CD4-positive, alpha-beta T cell (primary cell): ENCODE results near the gene STX16. TPM values are rescaled to one million over a fixed set of nuclear protein-coding genes. Genes with fewer than 3 reads are reported as not detected.

Experiments
- ATAC-seq: fragments of 200-7000 bp; cut with Tn5 transposase; one replicate; pipeline ENCODE4 v1.10.0; 2022; ENCODE audit warnings: mild to moderate bottlenecking; ENCODE audit not compliant: poor library complexity
- CTCF ChIA-PET: fragments of 350-600 bp; sonication (Branson Sonifier 250); formaldehyde crosslinking; loops from one replicate; lab custom pipeline; 2021; ENCODE audit warnings: antibody characterized with exemption, inconsistent platforms; lab: Charles Lee
- POLR2A ChIA-PET: fragments of 350-600 bp; sonication (Branson Sonifier 250); formaldehyde crosslinking; loops from one replicate; lab custom pipeline; 2021; ENCODE audit warnings: antibody characterized with exemption, inconsistent platforms; lab: Charles Lee
- DNase-seq, 14 experiments: peaks; one replicate each; pipeline ENCODE4 v3.0.0-alpha.2; 2013 to 2020; ENCODE audit warnings: mixed read lengths in 2 of 14
- H3K27ac ChIP-seq, 2 donors: one replicate each; pipeline versions ENCODE4 v1.5.1 to v1.7.0; 2013; ENCODE audit warnings: low read length in 2 of 2, low read depth in 1 of 2, mild to moderate bottlenecking in 1 of 2
- H3K27me3 ChIP-seq, 2 experiments: 1 replicate in 1 of 2; 2 replicates in 1 of 2; pipeline versions ENCODE4 v1.6.1 to v1.7.0; 2013; ENCODE audit warnings: low read length in 2 of 2, control low read depth in 1 of 2, mild to moderate bottlenecking in 1 of 2, moderate library complexity in 1 of 2; ENCODE audit not compliant: insufficient read depth in 2 of 2, control insufficient read depth in 1 of 2
- H3K36me3 ChIP-seq: one replicate; pipeline ENCODE4 v1.6.1; 2013; ENCODE audit warnings: low read length, control low read depth; ENCODE audit not compliant: insufficient read depth
- H3K4me1 ChIP-seq: one replicate; pipeline ENCODE4 v1.6.1; 2013; ENCODE audit warnings: low read length, control low read depth; ENCODE audit not compliant: insufficient read depth
- H3K4me3 ChIP-seq: one replicate; pipeline ENCODE4 v1.5.1; 2013; ENCODE audit warnings: mild to moderate bottlenecking, low read length, moderate library complexity
- H3K9me3 ChIP-seq, 2 experiments: 1 replicate in 1 of 2; 2 replicates in 1 of 2; pipeline versions ENCODE4 v1.6.1 to v1.7.0; 2013; ENCODE audit warnings: low read length in 2 of 2, mild to moderate bottlenecking in 2 of 2, control low read depth in 1 of 2, moderate library complexity in 1 of 2; ENCODE audit not compliant: control insufficient read depth in 1 of 2, insufficient read depth in 1 of 2
- H3K27ac Mint-ChIP-seq: one replicate; pipeline ENCODE4 v1.8.0; 2020; ENCODE audit warnings: mixed read lengths
- H3K27me3 Mint-ChIP-seq: one replicate; pipeline ENCODE4 v1.8.0; 2021; ENCODE audit warnings: mixed read lengths
- H3K36me3 Mint-ChIP-seq: one replicate; pipeline ENCODE4 v1.8.0; 2021; ENCODE audit warnings: low read depth, mixed read lengths
- H3K4me1 Mint-ChIP-seq: one replicate; pipeline ENCODE4 v1.8.0; 2021; ENCODE audit warnings: low read depth, mixed read lengths
- H3K4me3 Mint-ChIP-seq: one replicate; pipeline ENCODE4 v1.8.0; 2020; ENCODE audit warnings: mild to moderate bottlenecking, mixed read lengths
- H3K9me3 Mint-ChIP-seq: one replicate; pipeline ENCODE4 v1.8.0; 2020; ENCODE audit warnings: mixed read lengths
- intact Hi-C, 2 experiments: fragments of 100-400 bp; cut with DNase I in 1 of 2; cut with micrococcal nuclease in 1 of 2; formaldehyde crosslinking; loops; one replicate each; pipeline versions ENCODE4 v1.15.1 to v1.9.0; 2023 to 2025; cut with DNase I, micrococcal nuclease
- total RNA-seq, 174 experiments: library from RNA in 2 of 174; stranded (reverse) in 2 of 174; gene quantifications; one replicate each; pipeline ENCODE4 v1.2.3 and lab custom pipeline; 2021 to 2026
- TF ChIP-seq, protein P1 (sequence below): fragments of 200-600 bp; IDR thresholded peaks from one replicate; pipeline ENCODE4 v1.8.0; 2022; ENCODE audit warnings: antibody characterized with exemption, mild to moderate bottlenecking

Gene STX16
- total RNA-seq, 2 experiments from 2014 or later: 179 to 181 TPM

DNA sequence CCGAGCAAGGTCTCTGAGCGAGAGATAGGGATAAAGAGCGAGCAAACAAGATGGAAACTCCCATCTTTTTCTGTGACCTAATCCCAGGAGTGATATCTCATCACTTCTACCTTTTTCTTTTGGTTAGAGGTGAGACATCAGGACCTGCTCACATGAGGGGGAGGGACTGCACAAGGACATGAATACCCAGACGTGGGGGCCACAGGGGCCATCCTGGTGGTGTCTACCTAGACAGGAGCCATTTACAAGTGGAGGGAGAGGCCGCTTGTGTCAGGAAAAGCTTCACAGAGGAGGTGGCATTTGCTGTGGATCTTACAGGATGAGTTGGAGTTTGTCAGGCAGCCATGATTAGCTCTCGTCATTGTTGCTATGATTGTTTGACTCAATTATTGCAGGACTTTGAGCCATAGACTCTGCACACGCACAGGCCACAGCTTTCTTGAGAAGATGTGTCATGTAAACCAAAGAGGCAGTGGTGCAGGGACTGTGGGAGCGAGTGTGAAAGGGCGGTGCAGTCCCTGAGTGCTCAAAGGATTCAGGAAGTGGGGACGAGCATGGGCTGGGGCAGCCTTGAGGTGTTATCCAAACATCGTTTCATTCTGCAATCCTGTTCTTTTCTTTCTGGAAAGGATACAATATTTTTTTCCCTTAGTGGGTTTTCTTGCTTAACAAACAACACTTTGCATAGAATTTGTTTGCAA is 49.2 kb downstream of the STX16 start:
- Histone ChIP-seq H3K27me3 (no peaks in the 10 kb centered on the region), H3K4me1 (no peaks in the 10 kb centered on the region), H3K36me3 (peaks cover 62% of the 10 kb centered on the region), H3K9me3 (no peaks in the 10 kb centered on the region), H3K27ac (no peak overlapping the region), H3K4me3 (no peak overlapping the region)
- Mint-ChIP-seq H3K27me3 (no peaks in the 10 kb centered on the region), H3K4me1 (no peaks in the 10 kb centered on the region), H3K4me3 (no peak overlapping the region), H3K27ac (no peak overlapping the region), H3K36me3 (peaks cover 53% of the 10 kb centered on the region), H3K9me3 (no peaks in the 10 kb centered on the region)
- DNase-seq (no peak), ATAC-seq (no peak)
- ChIA-PET CTCF (no interaction called here), POLR2A (no interaction called here)
- TF ChIP-seq, protein P1, sequence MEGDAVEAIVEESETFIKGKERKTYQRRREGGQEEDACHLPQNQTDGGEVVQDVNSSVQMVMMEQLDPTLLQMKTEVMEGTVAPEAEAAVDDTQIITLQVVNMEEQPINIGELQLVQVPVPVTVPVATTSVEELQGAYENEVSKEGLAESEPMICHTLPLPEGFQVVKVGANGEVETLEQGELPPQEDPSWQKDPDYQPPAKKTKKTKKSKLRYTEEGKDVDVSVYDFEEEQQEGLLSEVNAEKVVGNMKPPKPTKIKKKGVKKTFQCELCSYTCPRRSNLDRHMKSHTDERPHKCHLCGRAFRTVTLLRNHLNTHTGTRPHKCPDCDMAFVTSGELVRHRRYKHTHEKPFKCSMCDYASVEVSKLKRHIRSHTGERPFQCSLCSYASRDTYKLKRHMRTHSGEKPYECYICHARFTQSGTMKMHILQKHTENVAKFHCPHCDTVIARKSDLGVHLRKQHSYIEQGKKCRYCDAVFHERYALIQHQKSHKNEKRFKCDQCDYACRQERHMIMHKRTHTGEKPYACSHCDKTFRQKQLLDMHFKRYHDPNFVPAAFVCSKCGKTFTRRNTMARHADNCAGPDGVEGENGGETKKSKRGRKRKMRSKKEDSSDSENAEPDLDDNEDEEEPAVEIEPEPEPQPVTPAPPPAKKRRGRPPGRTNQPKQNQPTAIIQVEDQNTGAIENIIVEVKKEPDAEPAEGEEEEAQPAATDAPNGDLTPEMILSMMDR: no peak
- intact Hi-C loops: no loop called here

DNA sequence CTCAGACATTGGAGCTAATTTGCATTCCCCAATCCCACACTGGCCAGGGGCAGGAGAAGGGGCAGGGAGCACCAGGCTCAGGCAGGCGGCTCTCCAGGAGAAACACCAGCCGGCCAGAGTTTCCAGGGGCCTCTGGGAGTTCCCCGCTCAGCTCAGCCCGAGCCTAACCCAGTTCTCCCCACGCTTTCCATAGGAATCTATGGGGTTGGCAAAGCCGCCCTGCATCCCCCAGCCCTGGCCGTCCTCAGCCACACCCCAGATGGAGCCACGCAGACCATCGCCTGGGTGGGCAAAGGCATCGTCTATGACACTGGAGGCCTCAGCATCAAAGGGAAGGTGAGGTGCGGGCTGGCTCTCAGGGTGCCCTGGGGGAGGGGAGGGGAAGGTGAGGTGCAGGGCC is 49.7 kb downstream of the STX16 start:
- H3K9me3 Mint-ChIP-seq: no peaks in the 10 kb centered on the region
- Histone ChIP-seq H3K4me3 (no peak overlapping the region), H3K36me3 (peaks cover 59% of the 10 kb centered on the region), H3K27ac (no peak overlapping the region), H3K27me3 (no peaks in the 10 kb centered on the region), H3K4me1 (no peaks in the 10 kb centered on the region), H3K9me3 (no peaks in the 10 kb centered on the region)
- CTCF ChIA-PET: no interaction called here
- POLR2A ChIA-PET: no interaction called here
- peaks cover 57% of the 10 kb centered on the region for H3K36me3 Mint-ChIP-seq
- intact Hi-C loops: no loop called here
- no peaks in the 10 kb centered on the region for H3K4me1 Mint-ChIP-seq
- TF ChIP-seq, protein P1: no peak
- H3K27me3 Mint-ChIP-seq: no peaks in the 10 kb centered on the region
- H3K27ac Mint-ChIP-seq: no peak overlapping the region
- ATAC-seq (no peak), DNase-seq (no peak)
- H3K4me3 Mint-ChIP-seq: no peak overlapping the region

DNA sequence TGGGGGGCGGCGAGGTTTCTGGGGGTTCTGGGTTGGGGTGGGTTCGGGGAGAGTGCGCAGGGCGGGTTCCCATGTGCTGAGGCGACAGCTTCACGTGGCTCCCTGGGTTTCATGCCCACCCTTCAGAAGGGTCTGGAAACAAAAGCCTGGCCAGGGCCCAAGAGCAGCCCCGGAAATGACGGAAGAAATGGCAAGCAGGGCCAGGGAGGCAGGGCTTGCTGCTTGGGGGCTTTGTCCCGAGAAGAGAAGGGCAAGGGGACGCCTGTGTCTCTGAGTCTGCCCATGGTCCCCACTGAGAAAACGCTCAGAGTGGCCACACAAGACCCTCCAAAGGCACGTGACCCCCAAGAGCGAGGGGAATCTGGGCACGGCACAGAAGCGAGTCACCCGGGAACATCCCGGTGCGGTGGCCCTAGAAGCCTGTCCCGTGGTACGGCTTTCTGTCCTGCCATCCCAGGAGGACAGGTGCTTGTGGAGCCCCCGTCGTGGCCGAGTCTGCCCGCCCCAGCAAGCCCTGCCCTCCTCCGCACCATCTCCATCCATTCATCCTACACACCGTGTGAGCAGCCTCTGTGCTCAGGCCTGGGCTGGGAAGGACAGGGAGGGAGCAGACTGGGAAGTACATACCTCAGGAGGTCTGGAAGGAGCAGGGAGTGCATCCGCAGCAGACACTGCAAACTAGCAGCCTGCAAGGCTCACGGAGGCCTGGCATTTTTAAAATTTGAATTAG is 50.5 kb downstream of the STX16 start:
- H3K4me1 ChIP-seq: no peaks in the 10 kb centered on the region
- H3K4me3 ChIP-seq: no peak overlapping the region
- no peaks in the 10 kb centered on the region for H3K27me3 ChIP-seq
- Mint-ChIP-seq H3K4me3 (no peak overlapping the region), H3K27me3 (no peaks in the 10 kb centered on the region), H3K27ac (no peak overlapping the region), H3K4me1 (no peaks in the 10 kb centered on the region), H3K9me3 (no peaks in the 10 kb centered on the region), H3K36me3 (peaks cover 57% of the 10 kb centered on the region)
- ATAC-seq (no peak), DNase-seq (no peak)
- H3K27ac ChIP-seq: no peak overlapping the region
- ChIA-PET CTCF (no interaction called here), POLR2A (interaction anchor here (1.2 kb wide), 1 partner anchor 51 kb away, joined by 4 read pairs; no protein-coding TSS in a partner anchor)
- H3K9me3 ChIP-seq: no peaks in the 10 kb centered on the region
- H3K36me3 ChIP-seq: peaks cover 52% of the 10 kb centered on the region
- intact Hi-C loops: no loop called here
- TF ChIP-seq, protein P1: no peak
